GM12865 (cell line): ENCODE measurements around the gene ZYG11B.
"Not testable (repeated sequence)": the region's sequence is repeated elsewhere in the genome, so short reads cannot be mapped to it uniquely, and the experiment has no call there.

Experiments used
- DNase-seq: peaks from one replicate; pipeline ENCODE4 v3.0.0; 2010; ENCODE audit warnings: low read depth
- H3K4me3 ChIP-seq: 2 replicates; pipeline ENCODE4 v1.5.1; 2011; ENCODE audit warnings: mild to moderate bottlenecking, low read depth, low read length, control low read depth
- TF ChIP-seq, protein P1 (sequence below): IDR thresholded peaks from 2 replicates; pipeline ENCODE4 v1.5.1; 2011; ENCODE audit warnings: low read length, control low read depth, low read depth, inconsistent platforms; ENCODE audit not compliant: insufficient read depth; ENCODE audit errors: missing control alignments

ZYG11B gene

GRCh38 chr1:52792036-52792435, 65.8 kb downstream of the ZYG11B start:
- no peak for DNase-seq
- TF ChIP-seq, protein P1, sequence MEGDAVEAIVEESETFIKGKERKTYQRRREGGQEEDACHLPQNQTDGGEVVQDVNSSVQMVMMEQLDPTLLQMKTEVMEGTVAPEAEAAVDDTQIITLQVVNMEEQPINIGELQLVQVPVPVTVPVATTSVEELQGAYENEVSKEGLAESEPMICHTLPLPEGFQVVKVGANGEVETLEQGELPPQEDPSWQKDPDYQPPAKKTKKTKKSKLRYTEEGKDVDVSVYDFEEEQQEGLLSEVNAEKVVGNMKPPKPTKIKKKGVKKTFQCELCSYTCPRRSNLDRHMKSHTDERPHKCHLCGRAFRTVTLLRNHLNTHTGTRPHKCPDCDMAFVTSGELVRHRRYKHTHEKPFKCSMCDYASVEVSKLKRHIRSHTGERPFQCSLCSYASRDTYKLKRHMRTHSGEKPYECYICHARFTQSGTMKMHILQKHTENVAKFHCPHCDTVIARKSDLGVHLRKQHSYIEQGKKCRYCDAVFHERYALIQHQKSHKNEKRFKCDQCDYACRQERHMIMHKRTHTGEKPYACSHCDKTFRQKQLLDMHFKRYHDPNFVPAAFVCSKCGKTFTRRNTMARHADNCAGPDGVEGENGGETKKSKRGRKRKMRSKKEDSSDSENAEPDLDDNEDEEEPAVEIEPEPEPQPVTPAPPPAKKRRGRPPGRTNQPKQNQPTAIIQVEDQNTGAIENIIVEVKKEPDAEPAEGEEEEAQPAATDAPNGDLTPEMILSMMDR = no peak
- H3K4me3 ChIP-seq = no peak overlapping the region

GRCh38 chr1:52793717-52794116, 67.5 kb downstream of the ZYG11B start:
- not testable (repeated sequence) for DNase-seq, H3K4me3 ChIP-seq

- DNase-seq = no peak
- H3K4me3 ChIP-seq = no peak overlapping the region
- TF ChIP-seq, protein P1 = no peak
These were observed 69.2 kb downstream of the ZYG11B start for GRCh38 chr1:52795464-52795863.

DNA sequence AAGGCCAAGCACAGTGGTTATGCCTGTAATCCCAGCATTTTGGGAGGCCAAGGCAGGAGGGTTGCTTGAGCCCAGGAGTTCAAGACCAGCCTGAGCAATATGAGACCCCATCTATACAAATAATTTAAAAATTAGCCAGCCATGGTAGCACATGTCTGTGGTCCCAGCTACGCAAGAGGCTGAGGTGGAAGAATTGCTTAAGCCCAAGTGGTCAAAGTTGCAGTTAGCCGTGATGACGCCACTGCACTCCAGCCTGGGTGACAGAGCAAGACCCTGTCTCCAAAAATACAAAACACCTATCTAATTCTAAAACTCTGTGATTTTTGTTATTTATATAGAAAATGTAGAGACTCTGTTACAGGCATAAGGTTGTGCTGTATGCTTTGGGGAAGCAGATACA, 72.1 kb downstream of the ZYG11B start:
- no peak overlapping the region for H3K4me3 ChIP-seq
- TF ChIP-seq, protein P1 = no peak
- DNase-seq = no peak

DNA sequence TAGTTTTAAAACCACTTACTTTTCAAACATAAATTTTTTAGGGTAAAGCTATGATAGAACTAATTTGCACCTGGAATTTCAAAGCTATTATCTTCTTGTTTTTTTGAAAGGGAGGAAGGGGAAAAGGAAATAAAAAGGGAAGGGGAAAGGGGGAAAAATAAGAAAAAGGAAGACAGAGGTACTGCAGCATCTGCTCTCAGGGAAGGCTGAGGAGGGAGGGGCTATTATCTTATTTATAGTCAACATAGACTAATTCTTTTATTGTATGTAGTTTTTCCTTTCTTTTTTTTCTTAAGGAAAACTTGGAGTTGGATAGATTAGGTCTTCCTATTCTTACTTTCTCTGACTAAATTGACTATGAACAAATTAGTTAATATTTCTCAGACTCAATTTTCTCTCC, 74.8 kb downstream of the ZYG11B start:
- no peak overlapping the region for H3K4me3 ChIP-seq
- DNase-seq = no peak
- TF ChIP-seq, protein P1 = no peak

GRCh38 chr1:52804083-52804482, 77.8 kb downstream of the ZYG11B start:
- DNase-seq, H3K4me3 ChIP-seq: not testable (repeated sequence)

- TF ChIP-seq, protein P1 = no peak
- no peak for DNase-seq
These were observed 88.2 kb downstream of the ZYG11B start for GRCh38 chr1:52814465-52814864.

GRCh38 chr1:52820830-52821229, 94.6 kb downstream of the ZYG11B start:
- DNase-seq, H3K4me3 ChIP-seq: not testable (repeated sequence)

More at GRCh38 chr1:52814465-52814864, 88.2 kb downstream of the ZYG11B start:
- H3K4me3 ChIP-seq = no peak overlapping the region

- TF ChIP-seq, protein P1 = no peak
- DNase-seq = peak; percentile 14
- no peak overlapping the region for H3K4me3 ChIP-seq
These were observed 99.6 kb downstream of the ZYG11B start for GRCh38 chr1:52825868-52826267.
